Measurements from ENCODE around the gene LRRC17. TPM values are rescaled to one million over a fixed set of nuclear protein-coding genes. Genes with fewer than 3 reads are reported as not detected.

LRRC17 gene
- total and polyA plus RNA-seq, 10 donors: 0.54 to 3.1 (median 1.1) TPM

- DNase-seq: no peak
- H3K27me3 ChIP-seq (replicated peaks in 1 of 7): no peaks in the 10 kb centered on the region
- H3K4me1 ChIP-seq: peaks cover 0 to 1% (median 0%) of the 10 kb centered on the region in 6 donors
- H3K4me3 ChIP-seq: no peak overlapping the region
- H3K9me3 ChIP-seq: peaks cover 0 to 10% (median 0%) of the 10 kb centered on the region in 8 donors
- 77 to 92% (median 81%) methylated on average over 7 of the region's 7 CpGs for WGBS, 5 donors
- intact Hi-C loops (cut with DNase I; ENCODE audit: low total_unique reads): no loop called here
- no peak overlapping the region for H3K27ac ChIP-seq
- no peak for TF ChIP-seq POLR2A (IDR thresholded peaks at IDR 0.05)
- no peak for TF ChIP-seq POLR2AphosphoS5 (IDR thresholded peaks at IDR 0.05)
- TF ChIP-seq CTCF (IDR thresholded peaks at IDR 0.05 in 8 of 11, conservative IDR thresholded peaks at IDR 0.05 in 3 of 11): no peak
- no peaks in the 10 kb centered on the region for H3K36me3 ChIP-seq
Observed at GRCh38 chr7:102983602-102984001, 70.8 kb downstream of the LRRC17 start.

- H3K27ac ChIP-seq: no peak overlapping the region
- TF ChIP-seq POLR2AphosphoS5 (IDR thresholded peaks at IDR 0.05): no peak
- no peak for TF ChIP-seq POLR2A (IDR thresholded peaks at IDR 0.05)
- no peak for TF ChIP-seq CTCF (IDR thresholded peaks at IDR 0.05 in 8 of 11, conservative IDR thresholded peaks at IDR 0.05 in 3 of 11)
- H3K4me3 ChIP-seq: no peak overlapping the region
- H3K4me1 ChIP-seq: peaks cover 0 to 13% (median 6%) of the 10 kb centered on the region in 6 donors
- intact Hi-C loops (cut with DNase I; ENCODE audit: low total_unique reads): no loop called here
- no peak for DNase-seq
- no peaks in the 10 kb centered on the region for H3K27me3 ChIP-seq (replicated peaks in 1 of 7)
- H3K36me3 ChIP-seq: no peaks in the 10 kb centered on the region
- H3K9me3 ChIP-seq: peaks cover 0 to under 1% (median 0%) of the 10 kb centered on the region in 8 donors
Observed at GRCh38 chr7:102985176-102985783, 72.5 kb downstream of the LRRC17 start.

GRCh38 chr7:102988088-102988487, 75.3 kb downstream of the LRRC17 start:
- H3K9me3 ChIP-seq: no peaks in the 10 kb centered on the region
- intact Hi-C loops (cut with DNase I; ENCODE audit: low total_unique reads): no loop called here
- no peak overlapping the region for H3K27ac ChIP-seq
- TF ChIP-seq POLR2AphosphoS5 (IDR thresholded peaks at IDR 0.05) (no peak), POLR2A (IDR thresholded peaks at IDR 0.05) (no peak), CTCF (IDR thresholded peaks at IDR 0.05 in 8 of 11, conservative IDR thresholded peaks at IDR 0.05 in 3 of 11) (no peak)
- peaks cover 0 to 35% (median 7%) of the 10 kb centered on the region in 6 donors for H3K4me1 ChIP-seq
- H3K36me3 ChIP-seq: no peaks in the 10 kb centered on the region
- no peak for DNase-seq
- WGBS, 5 donors: 82 to 96% (median 86%) methylated on average over 2 of the region's 2 CpGs
- no peak overlapping the region for H3K4me3 ChIP-seq
- H3K27me3 ChIP-seq (replicated peaks in 1 of 7): no peaks in the 10 kb centered on the region

GRCh38 chr7:102988631-102989560, 76.1 kb downstream of the LRRC17 start:
- Histone ChIP-seq H3K4me1 (peaks cover 0 to 35% (median 7%) of the 10 kb centered on the region in 6 donors), H3K27ac (peak overlapping the region in 1 of 8 donors; percentile 10), H3K36me3 (no peaks in the 10 kb centered on the region), H3K4me3 (no peak overlapping the region), H3K27me3 (replicated peaks in 1 of 7) (no peaks in the 10 kb centered on the region), H3K9me3 (no peaks in the 10 kb centered on the region)
- no peak for DNase-seq
- intact Hi-C loops (cut with DNase I; ENCODE audit: low total_unique reads): no loop called here
- 61 to 82% (median 67%) methylated on average over 6 of the region's 6 CpGs for WGBS, 5 donors
- no peak for TF ChIP-seq CTCF (IDR thresholded peaks at IDR 0.05 in 8 of 11, conservative IDR thresholded peaks at IDR 0.05 in 3 of 11)
- TF ChIP-seq POLR2A (IDR thresholded peaks at IDR 0.05): no peak
